Measurements from ENCODE around the gene RHBDL1.

RHBDL1 gene

DNA sequence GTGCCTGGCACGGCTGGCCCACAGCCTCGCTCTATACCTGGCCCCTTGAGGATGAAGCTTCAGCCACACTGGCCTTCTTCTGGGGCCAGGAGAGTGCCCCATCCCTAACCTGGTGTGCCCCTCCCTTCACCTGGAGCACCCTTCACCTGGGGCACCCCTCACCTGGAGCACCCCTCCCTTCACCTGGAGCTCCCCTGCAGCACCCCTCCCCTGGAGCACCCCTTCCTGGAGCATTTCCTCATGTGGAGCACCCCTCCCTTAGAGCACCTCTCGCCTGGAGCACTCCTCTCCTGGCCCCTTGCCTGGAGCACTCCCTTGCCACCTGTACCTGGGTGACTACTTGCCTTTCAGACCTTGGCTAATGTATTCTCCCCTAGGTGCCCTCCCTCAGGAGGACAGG, 32.5 kb downstream of the RHBDL1 start:
- no peak for DNase-seq

GRCh38 chr16:708959-709358, 33.5 kb downstream of the RHBDL1 start:
- no peak for DNase-seq

GRCh38 chr16:709566-710499, 34.4 kb downstream of the RHBDL1 start:
- no peak for DNase-seq

GRCh38 chr16:710500-711075, 35.1 kb downstream of the RHBDL1 start:
- DNase-seq: no peak

- no peak for DNase-seq
Measured at GRCh38 chr16:711084-711483, 35.6 kb downstream of the RHBDL1 start.

DNA sequence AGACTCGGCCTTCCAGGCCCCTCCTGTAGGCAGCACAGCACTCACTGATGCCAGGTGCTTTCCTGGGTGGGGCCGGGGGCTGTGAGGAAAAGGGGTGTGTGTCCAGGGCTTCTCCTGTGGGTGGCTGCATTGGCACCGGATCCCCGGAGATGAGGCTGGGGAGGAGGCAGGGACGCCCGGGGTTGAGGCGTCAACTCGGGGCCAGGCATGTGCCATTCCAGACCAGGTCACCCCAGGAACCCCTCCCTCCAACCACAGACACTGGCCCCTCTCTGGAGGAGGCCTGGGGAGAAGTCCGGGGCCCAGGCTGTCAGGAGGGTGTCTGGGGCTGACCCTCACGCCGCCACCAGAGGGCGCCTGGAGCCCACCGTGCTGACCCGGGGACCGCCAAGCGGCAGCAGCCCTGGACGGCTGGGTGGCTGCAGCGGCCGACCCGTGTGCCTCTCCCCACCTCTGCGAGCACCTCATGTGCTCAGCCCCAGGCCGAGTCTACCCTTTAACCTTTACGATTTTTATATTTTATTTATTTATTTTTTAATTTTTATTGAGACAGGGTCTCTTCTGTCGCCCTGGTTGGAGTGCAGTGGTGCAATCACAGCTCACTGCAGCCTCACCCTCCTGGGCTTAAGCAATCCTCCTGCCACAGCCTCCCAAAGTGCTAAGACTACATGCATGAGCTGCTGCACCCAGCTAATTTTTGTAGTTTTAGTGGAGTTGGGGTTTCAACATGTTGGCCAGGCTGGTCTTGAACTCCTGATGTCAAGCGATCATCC, 36.3 kb downstream of the RHBDL1 start:
- DNase-seq: peak; percentile 73 to 74

DNA sequence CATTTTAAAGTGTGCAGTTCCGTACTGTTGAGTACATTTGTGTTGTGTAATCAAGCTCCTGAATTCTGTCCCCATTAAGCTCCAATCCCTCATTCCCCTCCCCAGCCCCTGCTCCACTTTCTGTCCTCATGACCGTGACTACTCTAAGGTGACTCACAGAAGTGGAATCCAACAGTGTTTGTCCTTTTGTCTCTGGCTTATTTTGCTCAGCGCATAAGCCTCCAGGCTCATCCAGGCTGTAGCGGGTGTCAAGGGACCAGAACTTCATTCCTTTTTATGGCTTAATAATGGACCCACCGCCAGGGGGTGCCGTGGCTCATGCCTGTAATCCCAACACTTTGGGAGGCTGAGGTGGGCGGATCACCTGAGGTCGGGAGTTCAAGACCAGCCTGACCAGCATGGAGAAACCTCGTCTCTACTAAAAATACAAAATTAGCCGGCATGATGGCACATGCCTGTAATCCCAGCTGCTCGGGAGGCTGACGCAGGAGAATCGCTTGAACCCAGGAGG, 37.3 kb downstream of the RHBDL1 start:
- peak; percentile 38 to 40 for DNase-seq

DNA sequence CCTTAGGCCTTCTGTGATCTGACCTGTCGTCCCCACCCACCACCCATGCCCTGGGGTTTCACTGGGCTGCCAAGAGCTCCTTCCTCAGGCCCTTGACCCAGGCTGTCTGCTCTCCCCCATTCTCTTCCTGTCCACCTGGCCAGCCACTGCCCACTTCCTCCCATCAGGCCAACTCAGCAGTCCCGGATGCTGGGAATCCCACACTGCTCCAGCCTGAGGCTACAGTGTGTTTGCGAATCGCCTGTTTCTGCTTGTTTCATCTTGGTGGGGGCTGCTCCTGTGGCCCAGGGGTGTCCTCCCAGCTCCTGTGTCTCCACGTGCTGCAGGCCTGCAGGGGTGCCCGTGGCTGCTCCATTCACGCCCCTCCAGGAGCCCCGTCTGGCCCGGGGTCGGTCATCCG, 38.6 kb downstream of the RHBDL1 start:
- DNase-seq: no peak

DNA sequence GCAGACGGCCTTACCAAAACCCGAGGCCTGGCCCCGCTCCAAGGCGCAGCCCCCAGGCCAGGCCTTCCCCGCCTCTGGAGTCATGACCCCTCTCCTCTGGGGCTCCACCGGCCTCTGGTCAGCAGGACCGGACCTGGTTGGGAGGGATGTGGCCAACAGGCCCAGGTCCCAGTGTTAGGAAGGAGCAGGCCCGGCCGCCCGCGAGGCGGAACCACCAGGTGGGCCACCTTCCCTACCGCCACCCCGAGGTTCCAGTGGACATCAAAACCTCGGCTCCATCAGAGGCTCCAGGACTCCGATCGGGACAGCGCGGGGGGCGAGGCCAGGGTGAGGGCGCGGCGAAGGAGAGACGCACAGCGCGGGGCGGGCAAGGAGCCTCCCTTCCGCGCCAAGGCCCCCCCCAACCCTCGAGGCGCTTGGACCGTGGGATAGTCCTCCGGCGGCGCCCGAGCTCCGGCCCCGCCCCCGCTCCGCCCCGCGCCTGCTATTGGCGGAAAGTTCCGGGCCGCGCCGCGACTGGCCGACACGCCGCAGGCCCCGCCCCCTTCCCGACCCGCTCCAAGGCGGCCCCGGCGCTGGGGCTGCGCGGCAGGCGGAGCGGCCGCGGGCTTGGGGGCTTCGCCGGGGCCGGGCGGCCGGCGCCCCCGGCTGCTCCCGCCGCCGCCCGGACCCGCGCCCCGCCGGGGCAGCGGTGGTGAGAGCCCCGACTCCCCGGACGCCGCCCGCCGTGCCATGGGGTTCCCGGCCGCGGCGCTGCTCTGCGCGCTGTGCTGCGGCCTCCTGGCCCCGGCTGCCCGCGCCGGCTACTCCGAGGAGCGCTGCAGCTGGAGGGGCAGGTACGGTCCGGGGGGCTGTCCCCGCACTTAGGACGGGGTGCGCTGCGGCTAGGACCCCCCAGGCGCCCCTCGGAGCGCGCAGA, 39.3 kb downstream of the RHBDL1 start, which contains the start of gene METRN:
METRN (plus strand) TSS at position 561 of the 919 bp plus-strand sequence; CDS start at position 733, 172 bp downstream.
- peak; percentile 82 for DNase-seq

GRCh38 chr16:715477-716199, 40.2 kb downstream of the RHBDL1 start:
- no peak for DNase-seq

DNA sequence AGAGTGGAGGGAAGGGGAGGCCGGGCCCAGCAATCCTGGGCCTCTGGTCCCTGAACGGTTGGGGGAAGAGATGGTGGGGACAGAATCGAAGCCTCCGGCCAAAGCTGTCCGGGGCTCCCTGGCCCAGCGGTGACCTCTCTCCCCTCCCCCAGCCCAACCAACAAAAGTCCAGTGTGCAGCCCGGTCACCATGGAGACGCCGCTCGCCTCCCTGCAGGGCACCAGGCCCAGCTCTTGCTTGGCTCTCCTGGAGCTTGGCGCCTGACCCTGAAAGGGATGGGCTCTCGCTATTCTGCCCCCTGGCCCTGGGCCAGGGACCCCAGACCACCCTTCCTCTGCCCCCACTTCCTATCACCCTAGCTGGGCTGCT, 40.7 kb downstream of the RHBDL1 start:
- no peak for DNase-seq

DNA sequence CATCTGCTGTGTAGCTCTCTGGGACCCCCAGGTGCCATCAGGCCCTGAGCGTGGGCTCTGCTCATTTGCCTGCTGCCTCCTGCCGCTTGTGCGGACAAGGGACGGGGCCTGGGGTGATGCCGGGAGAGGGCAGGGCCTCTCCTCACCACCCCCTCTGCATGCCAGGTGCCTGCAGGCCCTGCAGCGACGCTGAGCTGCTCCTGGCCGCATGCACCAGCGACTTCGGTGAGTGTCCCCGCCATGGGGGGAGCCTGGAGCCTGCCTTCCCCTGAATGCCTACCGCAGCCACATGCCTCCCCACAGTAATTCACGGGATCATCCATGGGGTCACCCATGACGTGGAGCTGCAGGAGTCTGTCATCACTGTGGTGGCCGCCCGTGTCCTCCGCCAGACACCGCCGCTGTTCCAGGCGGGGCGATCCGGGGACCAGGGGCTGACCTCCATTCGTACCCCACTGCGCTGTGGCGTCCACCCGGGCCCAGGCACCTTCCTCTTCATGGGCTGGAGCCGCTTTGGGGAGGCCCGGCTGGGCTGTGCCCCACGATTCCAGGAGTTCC, 41.4 kb downstream of the RHBDL1 start:
- no peak for DNase-seq

- DNase-seq: no peak
Measured at GRCh38 chr16:717450-718245, 42.2 kb downstream of the RHBDL1 start.

DNA sequence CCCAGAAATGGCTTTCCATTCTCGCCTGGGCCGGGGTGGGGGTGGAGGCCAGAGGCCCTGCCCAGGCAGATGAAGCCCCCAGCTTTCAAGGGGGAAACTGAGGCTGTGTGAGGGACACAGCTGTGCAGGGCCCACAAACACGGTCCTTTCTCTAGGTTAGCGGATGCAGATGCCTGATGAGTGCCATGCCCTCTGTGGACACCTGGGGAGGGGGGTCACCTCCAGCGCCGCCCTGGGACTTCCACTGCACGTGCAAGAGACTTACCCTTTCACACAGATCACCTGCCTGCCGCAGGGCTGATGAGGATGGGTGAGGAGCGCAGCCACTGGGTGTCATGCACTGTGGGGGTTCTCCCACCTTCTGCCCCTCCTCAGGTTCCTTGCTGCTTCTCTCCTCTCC, 42.9 kb downstream of the RHBDL1 start:
- DNase-seq: no peak

DNA sequence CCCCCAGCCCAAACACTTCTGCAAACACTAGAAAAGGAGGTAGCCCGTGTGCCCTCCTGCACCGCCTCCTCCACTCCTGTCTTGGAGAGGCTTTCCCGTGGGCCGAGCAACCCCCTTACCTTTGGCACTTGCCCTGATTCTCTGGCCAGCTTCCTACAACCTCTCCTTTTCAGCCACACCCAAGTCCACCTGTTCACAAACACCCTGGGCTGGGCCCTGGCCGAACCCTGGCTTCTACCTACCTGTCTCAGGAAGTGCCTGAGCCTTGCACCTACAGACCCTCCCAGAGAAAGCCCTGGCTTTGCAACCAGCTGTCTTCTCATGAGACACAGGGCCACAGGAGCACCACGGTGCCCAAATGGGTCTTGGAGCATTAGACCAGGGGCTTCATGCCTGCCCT, 43.5 kb downstream of the RHBDL1 start:
- DNase-seq: no peak

DNA sequence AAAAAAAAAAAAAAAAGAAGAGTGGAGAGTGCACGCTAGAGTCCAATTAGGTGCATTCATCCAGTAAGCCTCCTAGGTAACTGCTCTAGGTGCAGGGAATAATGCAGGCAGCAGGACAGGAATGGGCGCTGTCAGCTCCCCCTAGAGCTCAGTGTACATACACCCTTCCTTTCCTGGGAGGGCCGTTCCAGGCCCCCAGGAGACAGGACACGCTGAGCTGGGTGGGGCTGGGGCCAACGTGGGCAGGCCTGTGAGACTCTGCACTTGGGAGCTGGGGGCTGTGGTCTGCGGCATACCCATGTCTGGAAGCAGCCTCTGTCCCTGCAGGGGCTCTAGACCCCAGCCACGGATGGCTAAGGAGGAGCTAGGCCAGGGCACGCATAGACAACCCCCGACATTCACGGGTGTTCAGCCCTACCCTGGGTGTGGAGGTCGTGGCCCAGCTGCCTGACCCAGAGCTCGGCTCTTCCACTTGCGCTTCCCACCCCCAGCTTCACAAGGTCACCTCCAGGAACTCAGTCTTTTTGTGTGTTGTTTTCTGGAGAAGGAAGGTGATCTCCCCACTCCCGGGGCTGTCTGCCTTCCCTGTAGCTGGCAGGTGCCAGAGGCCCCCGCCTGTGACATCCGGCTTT, 44.5 kb downstream of the RHBDL1 start:
- no peak for DNase-seq

GRCh38 chr16:720447-720989, 45.0 kb downstream of the RHBDL1 start:
- DNase-seq: peak in 1 of 2 experiments; percentile 26

DNA sequence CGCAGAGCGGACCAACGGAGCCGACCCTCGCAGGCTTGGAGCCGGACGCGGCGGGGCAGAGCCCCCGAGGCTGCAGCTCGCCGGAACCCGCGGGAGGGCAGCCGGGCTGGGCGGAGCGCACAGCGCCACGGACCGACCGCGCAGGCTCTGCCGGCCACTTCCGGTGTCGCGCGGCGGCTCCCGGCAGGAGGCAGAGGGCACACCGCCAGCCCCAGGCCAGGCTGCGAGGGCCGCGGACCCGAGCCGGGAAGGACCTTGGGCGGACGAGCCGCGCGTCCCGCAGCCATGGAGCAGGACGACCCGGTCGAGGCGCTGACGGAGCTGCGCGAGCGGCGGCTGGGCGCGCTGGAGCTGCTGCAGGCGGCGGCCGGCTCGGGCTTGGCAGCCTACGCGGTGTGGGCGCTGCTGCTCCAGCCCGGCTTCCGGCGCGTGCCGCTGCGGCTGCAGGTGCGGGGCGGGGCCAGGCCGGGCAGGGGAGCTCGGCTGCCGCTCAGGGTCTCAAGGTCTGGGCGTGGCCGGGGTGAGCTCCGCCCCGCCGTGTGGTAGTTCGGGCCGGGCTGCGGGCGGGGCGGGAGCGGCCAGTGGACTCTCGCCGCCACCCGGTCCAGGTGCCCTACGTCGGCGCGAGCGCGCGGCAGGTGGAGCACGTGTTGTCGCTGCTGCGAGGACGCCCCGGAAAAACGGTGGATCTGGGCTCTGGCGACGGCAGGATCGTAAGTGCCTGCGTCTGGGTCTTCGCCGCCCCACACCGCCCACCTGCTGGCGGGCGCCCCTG, 45.7 kb downstream of the RHBDL1 start, which contains the start of gene ANTKMT:
ANTKMT (plus strand) TSS at position 157 of the 775 bp plus-strand sequence; CDS start at position 286, 129 bp downstream.
- DNase-seq: peak in 1 of 2 experiments; percentile 35
